T-helper 2 cell treated with Interferon-gamma antibody and Interleukin-4, amounts not matched to agents 5 μg/mL and 100 μg/mL, for 36 hours (primary cell): ENCODE measurements around the gene DST.

ENCODE experiments used
- DNase-seq: peaks from one replicate; pipeline ENCODE4 v3.0.0; 2021; ENCODE audit warnings: low spot score
- H3K27ac Mint-ChIP-seq: one replicate; pipeline ENCODE4 v1.8.0; 2021; ENCODE audit warnings: mild to moderate bottlenecking, mixed read lengths
- H3K27me3 Mint-ChIP-seq: one replicate; pipeline ENCODE4 v1.8.0; 2021; ENCODE audit warnings: low read depth, mixed read lengths
- H3K36me3 Mint-ChIP-seq: one replicate; pipeline ENCODE4 v1.8.0; 2021; ENCODE audit warnings: low read depth, mixed read lengths
- H3K4me1 Mint-ChIP-seq: one replicate; pipeline ENCODE4 v1.8.0; 2021; ENCODE audit warnings: low read depth, mixed read lengths
- H3K4me3 Mint-ChIP-seq: one replicate; pipeline ENCODE4 v1.8.0; 2022; ENCODE audit warnings: mild to moderate bottlenecking, moderate library complexity, mixed read lengths
- H3K9me3 Mint-ChIP-seq: one replicate; pipeline ENCODE4 v1.8.0; 2021; ENCODE audit warnings: mixed read lengths

DST gene

GRCh38 chr6:56642366-56643261 is at the start of gene DST:
TSS of gene DST (minus strand) at chr6:56642889.
- no peaks in the 10 kb centered on the region for H3K4me1 Mint-ChIP-seq
- no peaks in the 10 kb centered on the region for H3K27me3 Mint-ChIP-seq
- DNase-seq, result no peak
- no peaks in the 10 kb centered on the region for H3K9me3 Mint-ChIP-seq
- no peak within 1 kb of the TSS for H3K4me3 Mint-ChIP-seq
- no peaks in the 10 kb centered on the region for H3K36me3 Mint-ChIP-seq
- no peak within 1 kb of the TSS for H3K27ac Mint-ChIP-seq

- H3K9me3 Mint-ChIP-seq, result no peaks in the 10 kb centered on the region
- H3K27ac Mint-ChIP-seq, result no peak overlapping the region
- no peaks in the 10 kb centered on the region for H3K36me3 Mint-ChIP-seq
- H3K27me3 Mint-ChIP-seq, result peaks cover 9% of the 10 kb centered on the region
- no peaks in the 10 kb centered on the region for H3K4me1 Mint-ChIP-seq
- no peak overlapping the region for H3K4me3 Mint-ChIP-seq
- DNase-seq, result no peak
These were observed 49.1 kb upstream of the DST start for GRCh38 chr6:56691814-56692213.

GRCh38 chr6:56691286-56691595 is 48.6 kb upstream of the DST start:
- H3K27ac Mint-ChIP-seq, result no peak overlapping the region
- no peak overlapping the region for H3K4me3 Mint-ChIP-seq
- peaks cover 9% of the 10 kb centered on the region for H3K27me3 Mint-ChIP-seq
- H3K9me3 Mint-ChIP-seq, result no peaks in the 10 kb centered on the region
- H3K36me3 Mint-ChIP-seq, result no peaks in the 10 kb centered on the region
- H3K4me1 Mint-ChIP-seq, result no peaks in the 10 kb centered on the region
- DNase-seq, result no peak

- Mint-ChIP-seq H3K27ac (no peak overlapping the region), H3K4me1 (no peaks in the 10 kb centered on the region), H3K9me3 (no peaks in the 10 kb centered on the region), H3K27me3 (peaks cover 11% of the 10 kb centered on the region), H3K4me3 (no peak overlapping the region), H3K36me3 (no peaks in the 10 kb centered on the region)
- DNase-seq, result no peak
These were observed 48.0 kb upstream of the DST start for GRCh38 chr6:56690519-56691285.

GRCh38 chr6:56689663-56690062 is 47.0 kb upstream of the DST start:
- Mint-ChIP-seq H3K4me3 (no peak overlapping the region), H3K36me3 (no peaks in the 10 kb centered on the region), H3K27ac (no peak overlapping the region), H3K4me1 (no peaks in the 10 kb centered on the region), H3K27me3 (peaks cover 11% of the 10 kb centered on the region), H3K9me3 (no peaks in the 10 kb centered on the region)
- DNase-seq, result no peak

- H3K9me3 Mint-ChIP-seq, result no peaks in the 10 kb centered on the region
- no peaks in the 10 kb centered on the region for H3K36me3 Mint-ChIP-seq
- no peaks in the 10 kb centered on the region for H3K4me1 Mint-ChIP-seq
- H3K27ac Mint-ChIP-seq, result no peak overlapping the region
- H3K27me3 Mint-ChIP-seq, result peaks cover 11% of the 10 kb centered on the region
- no peak overlapping the region for H3K4me3 Mint-ChIP-seq
- no peak for DNase-seq
These were observed 46.4 kb upstream of the DST start for GRCh38 chr6:56689114-56689513.

GRCh38 chr6:56688521-56688920 is 45.8 kb upstream of the DST start:
- Mint-ChIP-seq H3K27me3 (peaks cover 11% of the 10 kb centered on the region), H3K27ac (no peak overlapping the region), H3K36me3 (no peaks in the 10 kb centered on the region), H3K4me3 (no peak overlapping the region), H3K4me1 (no peaks in the 10 kb centered on the region), H3K9me3 (no peaks in the 10 kb centered on the region)
- DNase-seq, result no peak

- DNase-seq, result no peak
- no peaks in the 10 kb centered on the region for H3K9me3 Mint-ChIP-seq
- peaks cover 10% of the 10 kb centered on the region for H3K27me3 Mint-ChIP-seq
- no peak overlapping the region for H3K4me3 Mint-ChIP-seq
- H3K36me3 Mint-ChIP-seq, result no peaks in the 10 kb centered on the region
- H3K27ac Mint-ChIP-seq, result no peak overlapping the region
- H3K4me1 Mint-ChIP-seq, result no peaks in the 10 kb centered on the region
These were observed 44.9 kb upstream of the DST start for GRCh38 chr6:56687551-56687950.

GRCh38 chr6:56686429-56686828 is 43.7 kb upstream of the DST start:
- Mint-ChIP-seq H3K27me3 (peaks cover 9% of the 10 kb centered on the region), H3K27ac (no peak overlapping the region), H3K36me3 (no peaks in the 10 kb centered on the region), H3K4me1 (no peaks in the 10 kb centered on the region), H3K4me3 (no peak overlapping the region), H3K9me3 (no peaks in the 10 kb centered on the region)
- DNase-seq, result no peak

GRCh38 chr6:56685994-56686393 is 43.3 kb upstream of the DST start:
- no peak overlapping the region for H3K27ac Mint-ChIP-seq
- no peaks in the 10 kb centered on the region for H3K9me3 Mint-ChIP-seq
- H3K27me3 Mint-ChIP-seq, result peaks cover 9% of the 10 kb centered on the region
- H3K4me3 Mint-ChIP-seq, result no peak overlapping the region
- DNase-seq, result no peak
- H3K4me1 Mint-ChIP-seq, result no peaks in the 10 kb centered on the region
- no peaks in the 10 kb centered on the region for H3K36me3 Mint-ChIP-seq

- no peak overlapping the region for H3K4me3 Mint-ChIP-seq
These were observed 42.5 kb upstream of the DST start for GRCh38 chr6:56685102-56685733.

GRCh38 chr6:56684342-56685101 is 41.8 kb upstream of the DST start:
- DNase-seq, result no peak
- H3K4me3 Mint-ChIP-seq, result no peak overlapping the region
- H3K27me3 Mint-ChIP-seq, result peaks cover 8% of the 10 kb centered on the region
- no peaks in the 10 kb centered on the region for H3K4me1 Mint-ChIP-seq
- H3K9me3 Mint-ChIP-seq, result no peaks in the 10 kb centered on the region
- H3K36me3 Mint-ChIP-seq, result no peaks in the 10 kb centered on the region
- no peak overlapping the region for H3K27ac Mint-ChIP-seq

More at GRCh38 chr6:56685102-56685733, 42.5 kb upstream of the DST start:
- no peaks in the 10 kb centered on the region for H3K9me3 Mint-ChIP-seq
- no peaks in the 10 kb centered on the region for H3K4me1 Mint-ChIP-seq
- peaks cover 9% of the 10 kb centered on the region for H3K27me3 Mint-ChIP-seq
- no peak overlapping the region for H3K27ac Mint-ChIP-seq
- H3K36me3 Mint-ChIP-seq, result no peaks in the 10 kb centered on the region
- DNase-seq, result no peak

- DNase-seq, result no peak
- peaks cover 7% of the 10 kb centered on the region for H3K27me3 Mint-ChIP-seq
- no peak overlapping the region for H3K27ac Mint-ChIP-seq
- no peaks in the 10 kb centered on the region for H3K4me1 Mint-ChIP-seq
- H3K36me3 Mint-ChIP-seq, result no peaks in the 10 kb centered on the region
- no peak overlapping the region for H3K4me3 Mint-ChIP-seq
- no peaks in the 10 kb centered on the region for H3K9me3 Mint-ChIP-seq
These were observed 41.2 kb upstream of the DST start for GRCh38 chr6:56683882-56684281.
